Keratinocyte (primary cell): ENCODE measurements around the gene TMTC2. TPM values are rescaled to one million over a fixed set of nuclear protein-coding genes. Genes with fewer than 3 reads are reported as not detected.

Experiments used
- DNase-seq: peaks from one replicate; pipeline ENCODE4 v3.0.0-alpha.2; 2011; ENCODE audit warnings: low read depth, missing footprints, low spot score
- FAIRE-seq: peaks from 2 replicates; lab custom pipeline; 2011; peaks lifted over from hg19 to GRCh38; lab: Jason Lieb, UNC
- H2AFZ ChIP-seq: 2 replicates; pipeline ENCODE4 v1.6.0; 2012; ENCODE audit warnings: low read length, control low read depth, inconsistent platforms; ENCODE audit not compliant: control insufficient read depth
- H3K27ac ChIP-seq: 2 replicates; pipeline ENCODE4 v1.5.1; 2011; ENCODE audit warnings: low read length; ENCODE audit not compliant: control insufficient read depth, insufficient read depth
- H3K27me3 ChIP-seq: 3 replicates; pipeline ENCODE4 v1.6.0; 2011; ENCODE audit warnings: low read length; ENCODE audit not compliant: control insufficient read depth, insufficient read depth; ENCODE audit errors: extremely low read depth
- H3K36me3 ChIP-seq, 2 experiments: 2 replicates in 1 of 2; 3 replicates in 1 of 2; pipeline ENCODE4 v1.5.1; 2011; ENCODE audit warnings: low read length in 2 of 2, mild to moderate bottlenecking in 1 of 2; ENCODE audit not compliant: control insufficient read depth in 2 of 2, insufficient read depth in 2 of 2; ENCODE audit errors: extremely low read depth in 1 of 2
- H3K4me1 ChIP-seq: 3 replicates; pipeline ENCODE4 v1.5.1; 2011; ENCODE audit warnings: low read length; ENCODE audit not compliant: control insufficient read depth, insufficient read depth; ENCODE audit errors: extremely low read depth
- H3K4me2 ChIP-seq: 3 replicates; pipeline ENCODE4 v1.6.0; 2011; ENCODE audit warnings: low read depth, low read length; ENCODE audit not compliant: control insufficient read depth, insufficient read depth; ENCODE audit errors: extremely low read depth
- H3K4me3 ChIP-seq, 3 experiments: fragments of 200-600 bp in 1 of 3; sonication (generic) in 1 of 3; 2 replicates in 2 of 3; 3 replicates in 1 of 3; pipeline ENCODE4 v1.5.1; 2011 to 2016; ENCODE audit warnings: low read length in 3 of 3, mild to moderate bottlenecking in 3 of 3, control low read depth in 2 of 3, inconsistent platforms in 1 of 3, low read depth in 1 of 3, mixed read lengths in 1 of 3, mixed run types in 1 of 3, moderate library complexity in 1 of 3; ENCODE audit not compliant: control insufficient read depth in 2 of 3, insufficient read depth in 2 of 3; ENCODE audit errors: extremely low read depth in 1 of 3
- H3K79me2 ChIP-seq: 2 replicates; pipeline ENCODE4 v1.6.0; 2012; ENCODE audit warnings: low read length; ENCODE audit not compliant: control insufficient read depth, insufficient read depth
- H3K9ac ChIP-seq: 3 replicates; pipeline ENCODE4 v1.6.0; 2011; ENCODE audit warnings: low read length; ENCODE audit not compliant: control insufficient read depth, insufficient read depth; ENCODE audit errors: extremely low read depth
- H3K9me1 ChIP-seq: 3 replicates; pipeline ENCODE4 v1.6.0; 2011; ENCODE audit warnings: low read length; ENCODE audit not compliant: control insufficient read depth, insufficient read depth; ENCODE audit errors: extremely low read depth
- H3K9me3 ChIP-seq: 2 replicates; pipeline ENCODE4 v1.5.1; 2012; ENCODE audit warnings: low read depth, low read length; ENCODE audit not compliant: control insufficient read depth
- H4K20me1 ChIP-seq: 3 replicates; pipeline ENCODE4 v1.6.0; 2011; ENCODE audit warnings: low read length; ENCODE audit not compliant: control insufficient read depth, insufficient read depth; ENCODE audit errors: extremely low read depth
- EZH2 ChIP-seq: IDR thresholded peaks from one replicate; pipeline ENCODE4 v1.6.1; 2012; ENCODE audit warnings: inconsistent platforms, mild to moderate bottlenecking, low read length, moderate library complexity
- dilution Hi-C: fragments of 300-500 bp; cut with MboI; formaldehyde crosslinking; loops from one replicate; pipeline ENCODE4 v1.7.0; 2020; ENCODE audit warnings: low sequenced_read_pairs; ENCODE audit not compliant: extremely low pct_ligation_motif_present
- polyA plus RNA-seq, 5 experiments: library from polyadenylated mRNA; depleted of rRNA in 3 of 5; stranded (reverse) in 3 of 5; stranded (forward) in 1 of 5; unstranded in 1 of 5; fragments of >200 nt; gene quantifications; 1 replicate in 1 of 5; 2 replicates in 3 of 5; 3 replicates in 1 of 5; pipeline versions ENCODE4 v1.2.1 to v1.2.3, GENCODE V29; 2011 to 2012; ENCODE audit warnings: missing spikeins in 2 of 5, low read depth in 1 of 5, low replicate concordance in 1 of 5
- TF ChIP-seq, protein P1 (sequence below), 3 experiments: IDR thresholded peaks in 1 of 3; conservative IDR thresholded peaks in 1 of 3; optimal IDR thresholded peaks in 1 of 3; 2 replicates in 2 of 3; 3 replicates in 1 of 3; pipeline versions ENCODE3 to v1.5.1; 2011; ENCODE audit warnings: low read length in 3 of 3, mild to moderate bottlenecking in 3 of 3, moderate library complexity in 2 of 3, control low read depth in 1 of 3, inconsistent platforms in 1 of 3; ENCODE audit not compliant: insufficient read depth in 2 of 3; ENCODE audit errors: extremely low read depth in 1 of 3

The TMTC2 gene
- polyA plus RNA-seq, 1 donor (not counting 4 experiments of a cell fraction or from before 2014, with no cell fraction given): 3.8 TPM

DNA sequence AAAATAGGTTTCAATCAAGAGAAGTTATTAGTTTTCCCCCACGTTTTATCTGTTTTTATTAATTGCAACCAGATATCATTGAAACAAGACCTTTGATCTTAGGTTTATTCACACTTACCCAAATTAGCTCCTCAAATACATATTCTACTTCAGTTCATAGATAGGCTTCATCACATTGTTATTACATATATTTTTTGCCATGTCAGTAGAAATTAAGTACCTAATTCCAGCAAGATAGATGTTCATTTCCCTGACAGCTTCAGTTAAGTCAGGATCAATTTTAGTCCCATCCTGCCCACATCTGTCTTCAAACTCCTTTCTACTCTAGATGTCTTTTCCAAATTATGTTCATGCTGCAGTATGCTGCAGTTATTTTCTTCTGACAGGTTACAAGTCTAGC lies 388.8 kb downstream of the TMTC2 start:
- FAIRE-seq: no peak
- H3K9me1 ChIP-seq: no peaks in the 10 kb centered on the region
- dilution Hi-C loops: no loop called here

DNA sequence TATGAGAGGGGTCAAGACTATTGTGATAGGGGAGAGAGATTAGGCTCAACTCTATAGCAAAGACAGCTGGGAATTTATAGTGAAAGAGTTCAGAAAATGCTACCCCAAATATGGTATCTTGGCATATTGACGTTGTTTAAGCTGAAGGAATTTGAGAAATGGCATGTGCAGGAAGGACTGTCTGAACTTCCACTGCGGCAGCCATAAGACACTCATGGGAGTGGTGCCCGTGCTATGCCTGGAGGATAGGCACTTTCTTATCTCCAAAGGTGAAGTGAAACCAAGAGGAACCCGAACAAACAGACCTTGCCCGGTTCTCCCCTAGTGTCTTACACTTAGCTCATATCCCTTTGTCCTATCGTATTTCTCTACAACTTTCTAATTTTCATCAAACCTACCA lies 390.3 kb downstream of the TMTC2 start:
- Histone ChIP-seq H4K20me1 (no peaks in the 10 kb centered on the region), H3K36me3 (no peaks in the 10 kb centered on the region), H2AFZ (no peak overlapping the region), H3K9me1 (no peaks in the 10 kb centered on the region), H3K27ac (no peak overlapping the region), H3K9ac (no peak overlapping the region), H3K4me1 (no peaks in the 10 kb centered on the region), H3K4me3 (no peak overlapping the region), H3K9me3 (no peaks in the 10 kb centered on the region), H3K27me3 (no peaks in the 10 kb centered on the region), H3K79me2 (no peaks in the 10 kb centered on the region), H3K4me2 (no peak overlapping the region)
- DNase-seq: no peak
- no peak for FAIRE-seq
- TF ChIP-seq, protein P1, sequence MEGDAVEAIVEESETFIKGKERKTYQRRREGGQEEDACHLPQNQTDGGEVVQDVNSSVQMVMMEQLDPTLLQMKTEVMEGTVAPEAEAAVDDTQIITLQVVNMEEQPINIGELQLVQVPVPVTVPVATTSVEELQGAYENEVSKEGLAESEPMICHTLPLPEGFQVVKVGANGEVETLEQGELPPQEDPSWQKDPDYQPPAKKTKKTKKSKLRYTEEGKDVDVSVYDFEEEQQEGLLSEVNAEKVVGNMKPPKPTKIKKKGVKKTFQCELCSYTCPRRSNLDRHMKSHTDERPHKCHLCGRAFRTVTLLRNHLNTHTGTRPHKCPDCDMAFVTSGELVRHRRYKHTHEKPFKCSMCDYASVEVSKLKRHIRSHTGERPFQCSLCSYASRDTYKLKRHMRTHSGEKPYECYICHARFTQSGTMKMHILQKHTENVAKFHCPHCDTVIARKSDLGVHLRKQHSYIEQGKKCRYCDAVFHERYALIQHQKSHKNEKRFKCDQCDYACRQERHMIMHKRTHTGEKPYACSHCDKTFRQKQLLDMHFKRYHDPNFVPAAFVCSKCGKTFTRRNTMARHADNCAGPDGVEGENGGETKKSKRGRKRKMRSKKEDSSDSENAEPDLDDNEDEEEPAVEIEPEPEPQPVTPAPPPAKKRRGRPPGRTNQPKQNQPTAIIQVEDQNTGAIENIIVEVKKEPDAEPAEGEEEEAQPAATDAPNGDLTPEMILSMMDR (optimal IDR thresholded peaks at IDR 0.05 in 1 of 3, IDR thresholded peaks at IDR 0.05 in 1 of 3, conservative IDR thresholded peaks at IDR 0.05 in 1 of 3; ENCODE audit: extremely low read depth in 1 of 3, insufficient read depth in 2 of 3, low read length in 3 of 3): no peak
- no peak for TF ChIP-seq EZH2
- dilution Hi-C loops: no loop called here

More for the DNA sequence above, 388.8 kb downstream of the TMTC2 start:
- Histone ChIP-seq H3K9ac (no peak overlapping the region), H3K9me3 (no peaks in the 10 kb centered on the region), H3K79me2 (no peaks in the 10 kb centered on the region), H3K27me3 (no peaks in the 10 kb centered on the region), H3K4me1 (no peaks in the 10 kb centered on the region), H2AFZ (no peak overlapping the region), H3K27ac (no peak overlapping the region), H3K36me3 (no peaks in the 10 kb centered on the region), H4K20me1 (no peaks in the 10 kb centered on the region), H3K4me2 (no peak overlapping the region), H3K4me3 (no peak overlapping the region)
- DNase-seq: no peak
- no peak for TF ChIP-seq EZH2
- TF ChIP-seq, protein P1 (optimal IDR thresholded peaks at IDR 0.05 in 1 of 3, IDR thresholded peaks at IDR 0.05 in 1 of 3, conservative IDR thresholded peaks at IDR 0.05 in 1 of 3; ENCODE audit: extremely low read depth in 1 of 3, insufficient read depth in 2 of 3, low read length in 3 of 3): no peak
